ENCODE measurements around the gene LSR.

GRCh38 chr19:35212241-35212640 is 36.6 kb upstream of the LSR start:
- TF ChIP-seq CTCF (IDR thresholded peaks at IDR 0.05) (no peak), POLR2A (IDR thresholded peaks at IDR 0.05) (no peak)
